GM12873 (cell line): Measurements from ENCODE around the gene TMEM109.

Experiments used
- TF ChIP-seq, protein P1 (sequence below): IDR thresholded peaks from 2 replicates; pipeline ENCODE4 v1.5.1; 2012; ENCODE audit warnings: low read depth, mild to moderate bottlenecking, moderate library complexity, low read length, control low read depth; ENCODE audit not compliant: insufficient read depth; ENCODE audit errors: missing control alignments

The TMEM109 gene

DNA sequence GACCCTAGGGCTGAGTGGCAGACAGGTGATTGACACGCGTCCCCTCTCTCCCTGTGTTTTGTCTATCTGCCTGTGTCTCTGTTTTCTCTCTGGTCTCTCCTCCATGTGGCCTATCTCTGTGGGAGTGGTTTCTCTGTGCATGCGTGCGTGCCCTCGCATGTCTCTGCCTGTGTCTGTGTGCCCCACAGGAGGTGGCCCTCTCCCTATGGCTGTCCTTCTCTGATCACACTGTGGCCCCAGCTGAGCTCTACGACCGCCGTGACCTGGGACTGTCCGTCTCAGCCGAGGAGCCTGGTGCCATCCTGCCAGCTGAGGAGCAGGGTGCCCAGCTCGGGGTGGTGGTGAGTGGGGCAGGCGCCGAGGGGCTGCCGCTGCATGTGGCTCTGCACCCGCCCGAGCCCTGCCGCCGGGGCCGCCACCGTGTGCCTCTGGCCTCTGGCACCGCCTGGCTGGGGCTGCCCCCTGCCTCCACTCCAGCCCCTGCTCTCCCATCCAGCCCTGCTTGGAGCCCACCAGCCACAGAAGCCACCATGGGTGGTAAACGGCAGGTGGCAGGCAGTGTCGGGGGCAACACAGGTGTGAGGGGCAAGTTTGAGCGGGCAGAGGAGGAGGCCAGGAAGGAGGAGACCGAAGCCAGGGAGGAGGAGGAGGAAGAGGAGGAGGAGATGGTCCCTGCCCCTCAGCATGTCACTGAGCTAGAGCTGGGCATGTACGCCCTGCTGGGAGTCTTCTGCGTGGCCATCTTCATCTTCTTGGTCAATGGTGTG lies 21.9 kb downstream of the TMEM109 start:
- TF ChIP-seq, protein P1, sequence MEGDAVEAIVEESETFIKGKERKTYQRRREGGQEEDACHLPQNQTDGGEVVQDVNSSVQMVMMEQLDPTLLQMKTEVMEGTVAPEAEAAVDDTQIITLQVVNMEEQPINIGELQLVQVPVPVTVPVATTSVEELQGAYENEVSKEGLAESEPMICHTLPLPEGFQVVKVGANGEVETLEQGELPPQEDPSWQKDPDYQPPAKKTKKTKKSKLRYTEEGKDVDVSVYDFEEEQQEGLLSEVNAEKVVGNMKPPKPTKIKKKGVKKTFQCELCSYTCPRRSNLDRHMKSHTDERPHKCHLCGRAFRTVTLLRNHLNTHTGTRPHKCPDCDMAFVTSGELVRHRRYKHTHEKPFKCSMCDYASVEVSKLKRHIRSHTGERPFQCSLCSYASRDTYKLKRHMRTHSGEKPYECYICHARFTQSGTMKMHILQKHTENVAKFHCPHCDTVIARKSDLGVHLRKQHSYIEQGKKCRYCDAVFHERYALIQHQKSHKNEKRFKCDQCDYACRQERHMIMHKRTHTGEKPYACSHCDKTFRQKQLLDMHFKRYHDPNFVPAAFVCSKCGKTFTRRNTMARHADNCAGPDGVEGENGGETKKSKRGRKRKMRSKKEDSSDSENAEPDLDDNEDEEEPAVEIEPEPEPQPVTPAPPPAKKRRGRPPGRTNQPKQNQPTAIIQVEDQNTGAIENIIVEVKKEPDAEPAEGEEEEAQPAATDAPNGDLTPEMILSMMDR, result no peak

DNA sequence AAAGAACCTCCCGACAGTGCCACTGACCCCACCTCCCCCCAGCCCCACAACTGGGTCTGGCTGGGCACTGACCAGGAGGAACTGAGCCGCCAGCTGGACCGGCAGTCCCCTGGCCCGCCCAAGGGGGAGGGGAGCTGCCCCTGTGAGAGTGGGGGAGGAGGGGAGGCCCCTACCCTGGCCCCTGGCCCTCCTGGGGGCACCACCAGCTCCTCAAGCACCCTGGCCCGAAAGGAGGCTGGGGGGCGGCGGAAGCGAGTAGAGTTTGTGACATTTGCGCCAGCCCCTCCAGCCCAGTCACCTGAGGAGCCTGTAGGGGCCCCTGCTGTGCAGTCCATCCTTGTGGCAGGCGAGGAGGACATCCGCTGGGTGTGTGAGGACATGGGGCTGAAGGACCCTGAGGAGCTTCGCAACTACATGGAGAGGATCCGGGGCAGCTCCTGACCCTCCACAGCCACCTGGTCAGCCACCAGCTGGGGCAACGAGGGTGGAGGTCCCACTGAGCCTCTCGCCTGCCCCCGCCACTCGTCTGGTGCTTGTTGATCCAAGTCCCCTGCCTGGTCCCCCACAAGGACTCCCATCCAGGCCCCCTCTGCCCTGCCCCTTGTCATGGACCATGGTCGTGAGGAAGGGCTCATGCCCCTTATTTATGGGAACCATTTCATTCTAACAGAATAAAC lies 22.6 kb downstream of the TMEM109 start:
- TF ChIP-seq, protein P1, result no peak

DNA sequence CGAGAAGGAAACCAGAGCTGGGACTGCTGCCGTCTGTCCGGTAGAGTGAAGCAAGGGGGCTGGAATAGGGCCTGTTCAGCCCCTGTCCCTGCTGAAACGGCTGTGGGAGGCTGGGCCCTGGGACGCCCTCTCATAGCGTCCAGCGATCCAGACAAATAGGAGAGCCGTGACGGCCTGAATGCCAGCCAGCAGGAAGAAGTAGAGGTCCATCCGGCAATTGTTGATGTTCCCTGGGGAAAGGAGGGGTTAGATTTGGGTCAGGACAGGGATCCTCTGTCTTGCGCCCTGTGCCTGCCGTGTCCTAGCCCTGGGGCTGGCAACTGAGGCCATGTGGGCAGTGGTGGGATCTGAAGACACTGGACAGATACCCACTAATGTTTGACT lies 23.2 kb downstream of the TMEM109 start:
- TF ChIP-seq, protein P1, result no peak

DNA sequence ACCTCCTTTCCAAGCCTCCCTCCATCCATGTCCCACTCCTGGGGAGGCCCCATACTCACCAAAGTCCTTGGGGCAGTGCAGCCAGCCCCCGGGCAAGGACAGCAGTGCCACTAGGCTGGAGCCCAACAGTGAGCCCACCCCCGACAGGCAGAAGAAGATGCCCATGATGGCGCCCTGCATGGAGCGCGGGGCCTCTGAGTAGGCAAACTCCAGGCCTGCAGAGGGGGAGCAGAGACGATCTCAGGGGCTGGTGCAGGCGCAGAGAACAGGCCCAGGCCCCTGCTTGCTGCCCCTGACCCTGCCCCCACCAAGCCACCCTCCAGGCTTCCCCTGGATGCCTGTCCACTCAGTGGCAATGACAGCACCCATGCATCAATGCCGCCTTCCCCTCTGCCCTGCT lies 23.9 kb downstream of the TMEM109 start:
- TF ChIP-seq, protein P1, result no peak

DNA sequence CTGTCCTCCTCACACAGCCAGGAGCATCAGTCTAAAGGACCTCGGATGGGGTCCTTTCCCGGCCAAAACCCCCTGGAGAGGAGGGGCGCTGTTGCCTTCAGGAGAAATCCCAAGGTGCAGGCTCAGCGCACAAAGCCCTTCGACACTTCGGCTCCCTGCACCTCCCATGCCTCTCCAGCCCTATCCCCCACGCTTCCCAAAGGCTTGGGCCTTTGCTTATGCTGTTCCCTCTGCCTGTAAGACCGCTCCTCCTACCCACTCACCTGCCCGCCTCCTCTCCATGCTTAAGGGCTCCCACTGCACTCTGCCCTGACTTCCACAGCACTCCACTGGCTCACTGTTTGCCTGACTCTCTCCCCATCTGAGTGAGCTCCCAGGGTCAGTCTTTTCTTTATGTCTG lies 24.5 kb downstream of the TMEM109 start:
- TF ChIP-seq, protein P1, result no peak

DNA sequence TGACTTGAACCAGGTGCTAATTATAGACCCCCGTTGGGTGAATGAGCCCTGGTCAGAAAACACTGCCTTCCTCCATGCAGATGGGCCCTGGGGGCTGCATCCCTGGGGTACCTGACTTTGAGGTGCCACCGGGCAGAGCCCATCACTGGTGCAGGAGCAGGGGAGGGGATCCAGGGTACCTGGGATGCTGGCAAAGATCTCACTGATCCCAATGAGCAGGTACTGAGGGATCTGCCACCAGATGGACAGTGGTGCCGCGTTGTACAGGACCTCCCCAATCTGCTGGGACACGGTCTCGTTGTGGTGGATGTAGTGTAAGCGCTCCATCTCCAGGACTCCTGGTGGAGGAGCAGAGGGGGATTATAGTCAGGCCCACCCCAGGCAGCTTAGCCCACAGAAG lies 25.3 kb downstream of the TMEM109 start:
- TF ChIP-seq, protein P1, result no peak

DNA sequence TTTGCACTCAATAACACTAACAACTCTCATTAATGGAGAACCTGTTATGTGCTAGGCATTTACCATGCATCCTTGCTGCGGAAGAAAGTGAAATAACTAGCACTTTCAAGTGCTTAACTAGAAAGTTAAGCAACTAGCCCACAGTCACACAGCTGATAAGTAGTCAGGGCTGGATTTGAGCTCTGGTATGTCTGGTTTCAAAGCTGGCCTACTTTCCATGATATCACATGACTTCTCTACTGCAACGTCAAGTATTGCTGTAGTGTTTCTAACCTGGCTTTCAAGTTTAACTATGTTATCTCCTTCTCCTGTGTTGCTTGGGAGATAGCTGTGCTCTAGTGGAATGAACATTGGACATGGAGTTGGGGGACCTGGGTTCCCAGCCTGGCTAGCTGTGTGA lies 25.9 kb downstream of the TMEM109 start:
- TF ChIP-seq, protein P1, result no peak
